ENCODE measurements around the gene CASP8AP2.

GRCh38 chr6:89793586-89793985 lies 36.1 kb upstream of the CASP8AP2 start:
- TF ChIP-seq CTCF (IDR thresholded peaks at IDR 0.05) (no peak), POLR2A (IDR thresholded peaks at IDR 0.05) (no peak)
